ENCODE measurements around the gene POLR3B. TPM values are rescaled to one million over a fixed set of nuclear protein-coding genes. Genes with fewer than 3 reads are reported as not detected.

POLR3B gene
- total RNA-seq, 1 experiment from 2014 or later = 12.9 TPM

GRCh38 chr12:106488884-106489283 lies 131.3 kb downstream of the POLR3B start:
- no peak for TF ChIP-seq EZH2 (IDR thresholded peaks at IDR 0.05; ENCODE audit: low read depth)
- TF ChIP-seq, protein P1, sequence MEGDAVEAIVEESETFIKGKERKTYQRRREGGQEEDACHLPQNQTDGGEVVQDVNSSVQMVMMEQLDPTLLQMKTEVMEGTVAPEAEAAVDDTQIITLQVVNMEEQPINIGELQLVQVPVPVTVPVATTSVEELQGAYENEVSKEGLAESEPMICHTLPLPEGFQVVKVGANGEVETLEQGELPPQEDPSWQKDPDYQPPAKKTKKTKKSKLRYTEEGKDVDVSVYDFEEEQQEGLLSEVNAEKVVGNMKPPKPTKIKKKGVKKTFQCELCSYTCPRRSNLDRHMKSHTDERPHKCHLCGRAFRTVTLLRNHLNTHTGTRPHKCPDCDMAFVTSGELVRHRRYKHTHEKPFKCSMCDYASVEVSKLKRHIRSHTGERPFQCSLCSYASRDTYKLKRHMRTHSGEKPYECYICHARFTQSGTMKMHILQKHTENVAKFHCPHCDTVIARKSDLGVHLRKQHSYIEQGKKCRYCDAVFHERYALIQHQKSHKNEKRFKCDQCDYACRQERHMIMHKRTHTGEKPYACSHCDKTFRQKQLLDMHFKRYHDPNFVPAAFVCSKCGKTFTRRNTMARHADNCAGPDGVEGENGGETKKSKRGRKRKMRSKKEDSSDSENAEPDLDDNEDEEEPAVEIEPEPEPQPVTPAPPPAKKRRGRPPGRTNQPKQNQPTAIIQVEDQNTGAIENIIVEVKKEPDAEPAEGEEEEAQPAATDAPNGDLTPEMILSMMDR (conservative IDR thresholded peaks at IDR 0.05) = no peak
- no peak for DNase-seq
- CTCF ChIA-PET = interaction anchor here (0.7 kb wide), 1 partner anchor 356 kb away, joined by 9 read pairs; no protein-coding TSS in a partner anchor

GRCh38 chr12:106490264-106490663 lies 132.7 kb downstream of the POLR3B start:
- no peak overlapping the region for H3K27ac ChIP-seq
- H3K36me3 ChIP-seq (ENCODE audit: low read depth) = no peaks in the 10 kb centered on the region
- no peaks in the 10 kb centered on the region for H4K20me1 ChIP-seq (ENCODE audit: insufficient read depth)
- no peaks in the 10 kb centered on the region for H3K9me3 ChIP-seq (ENCODE audit: insufficient read depth, low read depth)
- H3K79me2 ChIP-seq (ENCODE audit: low read depth) = no peaks in the 10 kb centered on the region
- no peaks in the 10 kb centered on the region for H3K9me2 ChIP-seq (ENCODE audit: insufficient read depth)
- ChIA-PET POLR2A (ENCODE audit: unreplicated experiment) (no interaction called here), CTCF (no interaction called here)
- TF ChIP-seq, protein P1 (conservative IDR thresholded peaks at IDR 0.05) = no peak
- TF ChIP-seq EZH2 (IDR thresholded peaks at IDR 0.05; ENCODE audit: low read depth) = no peak
- no peak overlapping the region for H3K4me2 ChIP-seq
- H2AFZ ChIP-seq = no peak overlapping the region
- intact Hi-C loops (cut with micrococcal nuclease; ENCODE audit: unreplicated experiment) = no loop called here
- H3K4me1 ChIP-seq (replicated peaks; ENCODE audit: insufficient read depth) = no peaks in the 10 kb centered on the region
- no peaks in the 10 kb centered on the region for H3F3A ChIP-seq (ENCODE audit: insufficient read depth, low read depth)
- no TSS peak for BruUV-seq (replicated peaks)
- no peak for DNase-seq
- H3K4me3 ChIP-seq = no peak overlapping the region
- H3K27me3 ChIP-seq (ENCODE audit: insufficient read depth, low read depth) = no peaks in the 10 kb centered on the region

More at GRCh38 chr12:106488884-106489283, 131.3 kb downstream of the POLR3B start:
- H2AFZ ChIP-seq = no peak overlapping the region
- H3F3A ChIP-seq (ENCODE audit: insufficient read depth, low read depth) = no peaks in the 10 kb centered on the region
- no peaks in the 10 kb centered on the region for H3K9me3 ChIP-seq (ENCODE audit: insufficient read depth, low read depth)
- no TSS peak for BruUV-seq (replicated peaks)
- no peaks in the 10 kb centered on the region for H3K79me2 ChIP-seq (ENCODE audit: low read depth)
- H3K4me1 ChIP-seq (replicated peaks; ENCODE audit: insufficient read depth) = no peaks in the 10 kb centered on the region
- H3K9me2 ChIP-seq (ENCODE audit: insufficient read depth) = no peaks in the 10 kb centered on the region
- no peak overlapping the region for H3K27ac ChIP-seq
- intact Hi-C loops (cut with micrococcal nuclease; ENCODE audit: unreplicated experiment) = no loop called here
- POLR2A ChIA-PET (ENCODE audit: unreplicated experiment) = no interaction called here
- no peaks in the 10 kb centered on the region for H3K36me3 ChIP-seq (ENCODE audit: low read depth)
- H4K20me1 ChIP-seq (ENCODE audit: insufficient read depth) = no peaks in the 10 kb centered on the region
- no peaks in the 10 kb centered on the region for H3K27me3 ChIP-seq (ENCODE audit: insufficient read depth, low read depth)
- H3K4me3 ChIP-seq = no peak overlapping the region
- no peak overlapping the region for H3K4me2 ChIP-seq

GRCh38 chr12:106492857-106493256 lies 135.3 kb downstream of the POLR3B start:
- Histone ChIP-seq H3K36me3 (ENCODE audit: low read depth) (no peaks in the 10 kb centered on the region), H3K27ac (no peak overlapping the region), H3K9me2 (ENCODE audit: insufficient read depth) (no peaks in the 10 kb centered on the region), H3K27me3 (ENCODE audit: insufficient read depth, low read depth) (no peaks in the 10 kb centered on the region), H3K4me2 (no peak overlapping the region), H3K9me3 (ENCODE audit: insufficient read depth, low read depth) (no peaks in the 10 kb centered on the region), H3K4me3 (no peak overlapping the region), H3K79me2 (ENCODE audit: low read depth) (no peaks in the 10 kb centered on the region), H4K20me1 (ENCODE audit: insufficient read depth) (no peaks in the 10 kb centered on the region), H3F3A (ENCODE audit: insufficient read depth, low read depth) (no peaks in the 10 kb centered on the region), H3K4me1 (replicated peaks; ENCODE audit: insufficient read depth) (no peaks in the 10 kb centered on the region), H2AFZ (no peak overlapping the region)
- no TSS peak for BruUV-seq (replicated peaks)
- CTCF ChIA-PET = no interaction called here
- intact Hi-C loops (cut with micrococcal nuclease; ENCODE audit: unreplicated experiment) = no loop called here
- no peak for DNase-seq
- POLR2A ChIA-PET (ENCODE audit: unreplicated experiment) = no interaction called here
- TF ChIP-seq, protein P1 (conservative IDR thresholded peaks at IDR 0.05) = no peak
- no peak for TF ChIP-seq EZH2 (IDR thresholded peaks at IDR 0.05; ENCODE audit: low read depth)
